PC-3 (cell line): ENCODE measurements around the gene WNT10A. TPM values are rescaled to one million over a fixed set of nuclear protein-coding genes. Genes with fewer than 3 reads are reported as not detected.

ENCODE experiments used
- ATAC-seq: fragments of 200-7000 bp; cut with Tn5 transposase; 2 replicates; pipeline ENCODE4 v1.9.1; 2020; ENCODE audit warnings: mild to moderate bottlenecking, moderate library complexity
- BruUV-seq: library from RNA; stranded (reverse); fragments of 400-500 nt; replicated peaks from 2 replicates; lab custom pipeline; 2021; lab: Mats Ljungman, UMichigan
- CTCF ChIA-PET: fragments of 300-600 bp; sonication (Branson Sonifier 250); formaldehyde crosslinking; loops from one replicate; lab custom pipeline; 2022; ENCODE audit warnings: antibody characterized with exemption; lab: Charles Lee
- POLR2A ChIA-PET: fragments of 300-600 bp; sonication (Branson Sonifier 250); formaldehyde crosslinking; loops from one replicate; lab custom pipeline; 2022; ENCODE audit warnings: antibody characterized with exemption; ENCODE audit not compliant: unreplicated experiment; lab: Charles Lee
- DNase-seq: peaks from one replicate; pipeline ENCODE4 v3.0.0-alpha.2; 2015
- H2AFZ ChIP-seq: fragments of 300-600 bp; sonication (generic); 2 replicates; pipeline ENCODE4 v1.6.0; 2016; ENCODE audit warnings: antibody characterized with exemption, low read length
- H3F3A ChIP-seq: fragments of 300-600 bp; sonication (generic); one replicate; pipeline ENCODE4 v1.6.0; 2017; ENCODE audit warnings: antibody characterized with exemption, low read length, control low read depth, mild to moderate bottlenecking; ENCODE audit not compliant: unreplicated experiment
- H3K27ac ChIP-seq: fragments of 300-600 bp; sonication (generic); 2 replicates; pipeline ENCODE4 v1.5.1; 2016; ENCODE audit warnings: mild to moderate bottlenecking, low read length
- H3K27me3 ChIP-seq: fragments of 300-600 bp; sonication (generic); 2 replicates; pipeline ENCODE4 v1.6.1; 2016; ENCODE audit warnings: low read length, mixed read lengths
- H3K36me3 ChIP-seq: fragments of 300-600 bp; sonication (generic); 2 replicates; pipeline ENCODE4 v1.6.1; 2016; ENCODE audit warnings: low read depth, mixed run types, low read length, mixed read lengths
- H3K4me1 ChIP-seq: fragments of 300-600 bp; sonication (generic); 2 replicates; pipeline ENCODE4 v1.5.1; 2016; ENCODE audit warnings: low read length; ENCODE audit not compliant: insufficient read depth
- H3K4me2 ChIP-seq: fragments of 300-600 bp; sonication (generic); 2 replicates; pipeline ENCODE4 v1.6.0; 2016; ENCODE audit warnings: low read length
- H3K4me3 ChIP-seq: fragments of 300-600 bp; sonication (generic); 2 replicates; pipeline ENCODE4 v1.5.1; 2016; ENCODE audit warnings: mild to moderate bottlenecking, low read length, mixed read lengths
- H3K79me2 ChIP-seq: fragments of 300-600 bp; sonication (generic); 2 replicates; pipeline ENCODE4 v1.6.1; 2017; ENCODE audit warnings: low read length, mixed read lengths
- H3K9ac ChIP-seq: fragments of 300-600 bp; sonication (generic); 2 replicates; pipeline ENCODE4 v1.6.0; 2016; ENCODE audit warnings: mild to moderate bottlenecking, low read length
- H3K9me2 ChIP-seq: fragments of 300-600 bp; sonication (generic); replicated peaks from 2 replicates; pipeline ENCODE4 v1.6.1; 2016; ENCODE audit warnings: mixed run types, low read length, mixed read lengths
- H3K9me3 ChIP-seq: fragments of 300-600 bp; sonication (generic); 2 replicates; pipeline ENCODE4 v1.6.1; 2016; ENCODE audit warnings: low read length, mixed read lengths
- H4K20me1 ChIP-seq: fragments of 300-600 bp; sonication (generic); 2 replicates; pipeline ENCODE4 v1.6.1; 2016; ENCODE audit warnings: low read length, mixed read lengths
- CTCF ChIP-seq: fragments of 300-600 bp; sonication (generic); conservative IDR thresholded peaks from 2 replicates; pipeline ENCODE4 v1.5.1; 2017; ENCODE audit warnings: antibody characterized with exemption, low read depth, mild to moderate bottlenecking, low read length
- EZH2 ChIP-seq: fragments of 300-600 bp; sonication (generic); IDR thresholded peaks from one replicate; pipeline ENCODE4 v1.6.1; 2017; ENCODE audit warnings: antibody characterized with exemption, mild to moderate bottlenecking, low read length; ENCODE audit not compliant: unreplicated experiment
- EZH2phosphoT487 ChIP-seq: fragments of 300-600 bp; sonication (generic); IDR thresholded peaks from 2 replicates; pipeline ENCODE4 v1.6.1; 2018; ENCODE audit warnings: mild to moderate bottlenecking, antibody characterized with exemption, low read length, borderline replicate concordance
- intact Hi-C: fragments of 100-400 bp; cut with micrococcal nuclease; formaldehyde crosslinking; loops from 2 replicates; pipeline ENCODE4 v1.9.0; 2023
- total RNA-seq: library from RNA; depleted of rRNA; stranded (reverse); fragments of >200 nt; gene quantifications from 2 replicates; pipeline ENCODE4 v1.2.3, GENCODE V29; 2014

The WNT10A gene
- total RNA-seq, 1 experiment from 2014 or later = 0.40 TPM

DNA sequence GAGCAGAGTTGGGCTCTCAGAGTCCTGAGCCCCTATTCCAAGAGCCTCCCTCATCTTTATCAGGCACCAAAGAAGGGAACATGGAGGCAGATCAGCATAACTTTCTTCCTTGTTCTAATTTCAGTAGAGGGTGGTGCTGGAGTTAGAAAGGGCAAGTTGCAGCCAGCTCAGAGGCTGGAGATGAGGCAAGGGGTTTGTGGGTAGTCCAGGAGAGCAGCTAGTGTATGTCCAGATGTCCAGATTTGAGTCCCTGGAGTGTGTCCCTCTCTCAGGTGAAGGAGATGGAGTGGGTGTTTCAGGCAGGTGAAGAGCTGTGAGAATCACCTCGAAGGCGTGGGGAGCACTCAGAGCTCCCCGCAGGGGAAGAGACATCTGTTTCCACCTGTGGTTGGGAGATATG is 48.6 kb upstream of the WNT10A start:
- ATAC-seq = peak; percentile 14; the same call in 1 of the 2 replicates
- BruUV-seq = no TSS peak
- no peaks in the 10 kb centered on the region for H3K27me3 ChIP-seq
- H3K9ac ChIP-seq = no peak overlapping the region
- H3K9me2 ChIP-seq = no peaks in the 10 kb centered on the region
- no peak for DNase-seq
- no peaks in the 10 kb centered on the region for H3F3A ChIP-seq
- H3K9me3 ChIP-seq = no peaks in the 10 kb centered on the region
- H3K36me3 ChIP-seq = no peaks in the 10 kb centered on the region
- TF ChIP-seq CTCF (no peak), EZH2 (no peak), EZH2phosphoT487 (no peak)
- H3K4me1 ChIP-seq = peaks cover 27% of the 10 kb centered on the region
- no peak overlapping the region for H3K4me3 ChIP-seq
- ChIA-PET CTCF (interaction anchor here (0.6 kb wide), 2 partner anchors 23 to 105 kb away, joined by 3 to 6 read pairs; no protein-coding TSS in a partner anchor), POLR2A (interaction anchor here (0.7 kb wide), 1 partner anchor 115 kb away, joined by 3 read pairs; no protein-coding TSS in a partner anchor)
- peak overlapping the region; percentile 33 for H3K4me2 ChIP-seq
- no peaks in the 10 kb centered on the region for H4K20me1 ChIP-seq
- no peaks in the 10 kb centered on the region for H3K79me2 ChIP-seq
- H2AFZ ChIP-seq = no peak overlapping the region
- intact Hi-C loops = no loop called here
- H3K27ac ChIP-seq = no peak overlapping the region

GRCh38 chr2:218832520-218832919 is 48.1 kb upstream of the WNT10A start:
- H3K79me2 ChIP-seq = no peaks in the 10 kb centered on the region
- no peak overlapping the region for H2AFZ ChIP-seq
- H3K27ac ChIP-seq = no peak overlapping the region
- ChIA-PET POLR2A (no interaction called here), CTCF (interaction anchor here (0.6 kb wide), 1 partner anchor 24 kb away, joined by 6 read pairs; no protein-coding TSS in a partner anchor)
- no peaks in the 10 kb centered on the region for H3K9me2 ChIP-seq
- peak; percentile 61 for DNase-seq
- no peaks in the 10 kb centered on the region for H3K36me3 ChIP-seq
- peak; percentile 84 for ATAC-seq
- H3F3A ChIP-seq = no peaks in the 10 kb centered on the region
- peaks cover 27% of the 10 kb centered on the region for H3K4me1 ChIP-seq
- H3K4me3 ChIP-seq = no peak overlapping the region
- TF ChIP-seq EZH2phosphoT487 (no peak), CTCF (no peak), EZH2 (no peak)
- no TSS peak for BruUV-seq
- no peaks in the 10 kb centered on the region for H4K20me1 ChIP-seq
- no peaks in the 10 kb centered on the region for H3K9me3 ChIP-seq
- intact Hi-C loops = no loop called here
- H3K4me2 ChIP-seq = peak overlapping the region; percentile 33
- H3K27me3 ChIP-seq = no peaks in the 10 kb centered on the region
- no peak overlapping the region for H3K9ac ChIP-seq

GRCh38 chr2:218833023-218833609 is 47.5 kb upstream of the WNT10A start:
- no peaks in the 10 kb centered on the region for H3K9me2 ChIP-seq
- no peak overlapping the region for H3K27ac ChIP-seq
- ChIA-PET CTCF (no interaction called here), POLR2A (no interaction called here)
- no peak for TF ChIP-seq EZH2
- no peak for TF ChIP-seq EZH2phosphoT487
- TF ChIP-seq CTCF = no peak
- no peaks in the 10 kb centered on the region for H3K27me3 ChIP-seq
- H3K9ac ChIP-seq = no peak overlapping the region
- no peaks in the 10 kb centered on the region for H3K9me3 ChIP-seq
- intact Hi-C loops = no loop called here
- H3K4me2 ChIP-seq = no peak overlapping the region
- H3K4me3 ChIP-seq = no peak overlapping the region
- ATAC-seq (no peak), DNase-seq (no peak)
- H3F3A ChIP-seq = no peaks in the 10 kb centered on the region
- no peaks in the 10 kb centered on the region for H3K36me3 ChIP-seq
- H2AFZ ChIP-seq = no peak overlapping the region
- H4K20me1 ChIP-seq = no peaks in the 10 kb centered on the region
- no TSS peak for BruUV-seq
- peaks cover 27% of the 10 kb centered on the region for H3K4me1 ChIP-seq
- no peaks in the 10 kb centered on the region for H3K79me2 ChIP-seq
